ENCODE measurements around the gene IDS.

DNA sequence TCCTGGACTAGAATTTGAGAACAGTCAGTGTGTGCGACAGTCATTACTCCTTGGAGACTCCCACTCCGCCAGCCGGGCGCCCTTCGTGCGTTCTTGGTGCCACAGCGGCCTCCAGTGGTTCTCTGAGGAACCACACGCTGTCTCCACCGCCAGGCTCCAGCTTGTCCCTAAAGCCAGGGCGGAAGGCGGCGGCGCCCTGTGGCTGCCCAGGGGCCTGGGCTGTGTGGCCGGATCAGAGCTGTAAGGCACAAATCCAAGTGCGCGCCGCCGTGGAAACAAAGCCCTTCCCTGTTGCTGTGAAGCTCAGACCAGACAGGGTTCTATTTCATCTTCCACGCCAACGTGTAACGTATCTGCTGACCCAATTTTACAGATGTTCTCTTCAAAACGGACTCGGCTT, 34.2 kb downstream of the IDS start:
- TF ChIP-seq, protein P1, sequence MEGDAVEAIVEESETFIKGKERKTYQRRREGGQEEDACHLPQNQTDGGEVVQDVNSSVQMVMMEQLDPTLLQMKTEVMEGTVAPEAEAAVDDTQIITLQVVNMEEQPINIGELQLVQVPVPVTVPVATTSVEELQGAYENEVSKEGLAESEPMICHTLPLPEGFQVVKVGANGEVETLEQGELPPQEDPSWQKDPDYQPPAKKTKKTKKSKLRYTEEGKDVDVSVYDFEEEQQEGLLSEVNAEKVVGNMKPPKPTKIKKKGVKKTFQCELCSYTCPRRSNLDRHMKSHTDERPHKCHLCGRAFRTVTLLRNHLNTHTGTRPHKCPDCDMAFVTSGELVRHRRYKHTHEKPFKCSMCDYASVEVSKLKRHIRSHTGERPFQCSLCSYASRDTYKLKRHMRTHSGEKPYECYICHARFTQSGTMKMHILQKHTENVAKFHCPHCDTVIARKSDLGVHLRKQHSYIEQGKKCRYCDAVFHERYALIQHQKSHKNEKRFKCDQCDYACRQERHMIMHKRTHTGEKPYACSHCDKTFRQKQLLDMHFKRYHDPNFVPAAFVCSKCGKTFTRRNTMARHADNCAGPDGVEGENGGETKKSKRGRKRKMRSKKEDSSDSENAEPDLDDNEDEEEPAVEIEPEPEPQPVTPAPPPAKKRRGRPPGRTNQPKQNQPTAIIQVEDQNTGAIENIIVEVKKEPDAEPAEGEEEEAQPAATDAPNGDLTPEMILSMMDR (IDR thresholded peaks at IDR 0.05): peak in 5 of 7 experiments; percentile 46 to 81 (median 73)
- no peak for TF ChIP-seq POLR2AphosphoS5 (IDR thresholded peaks at IDR 0.05)
- no peak for TF ChIP-seq POLR2A (IDR thresholded peaks at IDR 0.05)
- no peak for TF ChIP-seq EP300 (IDR thresholded peaks at IDR 0.05)

All from stomach (tissue), 4 donors.